SK-N-SH (cell line): Measurements from ENCODE around the gene B4GALNT4. TPM values are rescaled to one million over a fixed set of nuclear protein-coding genes. Genes with fewer than 3 reads are reported as not detected.

Experiments
- CTCF ChIA-PET: fragments of 300-600, 350-600 bp; formaldehyde crosslinking; extraction: SDS; loops from one replicate; lab custom pipeline; 2021; lab: Yijun Ruan, JAX
- POLR2A ChIA-PET: fragments of 350-600 bp; sonication (Branson Sonifier 250); formaldehyde crosslinking; extraction: SDS; loops from one replicate; lab custom pipeline; 2020; ENCODE audit warnings: antibody characterized with exemption, inconsistent platforms; lab: Yijun Ruan, JAX
- DNase-seq: peaks from one replicate; pipeline ENCODE4 v3.0.0; 2012
- H2AFZ ChIP-seq: fragments of 200-600 bp; sonication (generic); 2 replicates; pipeline ENCODE4 v1.8.1; 2016; ENCODE audit warnings: antibody characterized with exemption, mild to moderate bottlenecking, low read depth
- H3F3A ChIP-seq: fragments of 200-600 bp; sonication (generic); replicated peaks from 2 replicates; pipeline ENCODE3; 2016; ENCODE audit warnings: antibody characterized with exemption, mild to moderate bottlenecking; ENCODE audit not compliant: insufficient read depth
- H3K27ac ChIP-seq, 2 experiments: fragments of 200-500 bp in 1 of 2; fragments of 200-600 bp in 1 of 2; sonication (Bioruptor generic) in 1 of 2; sonication (generic), shearing (Covaris generic) in 1 of 2; 2 replicates each; pipeline versions ENCODE4 v1.5.1 to v1.6.1; 2014 to 2016; ENCODE audit warnings: low read depth in 2 of 2, inconsistent platforms in 1 of 2, low read length in 1 of 2, mild to moderate bottlenecking in 1 of 2, mixed read lengths in 1 of 2
- H3K27me3 ChIP-seq: fragments of 200-600 bp; sonication (generic), shearing (Covaris generic); 2 replicates; pipeline ENCODE4 v1.6.1; 2016; ENCODE audit warnings: mixed run types; ENCODE audit not compliant: insufficient read depth
- H3K36me3 ChIP-seq, 2 experiments: fragments of 200-500 bp in 1 of 2; fragments of 200-600 bp in 1 of 2; sonication (Bioruptor generic) in 1 of 2; sonication (generic) in 1 of 2; replicated peaks in 1 of 2; 2 replicates each; pipeline versions ENCODE3 to v1.5.1; 2014 to 2016; ENCODE audit warnings: low read length in 1 of 2, mild to moderate bottlenecking in 1 of 2; ENCODE audit not compliant: insufficient read depth in 2 of 2, control insufficient read depth in 1 of 2
- H3K4me1 ChIP-seq, 2 experiments: fragments of 200-500 bp in 1 of 2; fragments of 200-600 bp in 1 of 2; sonication (Bioruptor generic) in 1 of 2; sonication (generic), shearing (Covaris generic) in 1 of 2; 2 replicates each; pipeline versions ENCODE4 v1.5.1 to v1.6.1; 2014 to 2016; ENCODE audit warnings: low read depth in 1 of 2, low read length in 1 of 2, mixed run types in 1 of 2; ENCODE audit not compliant: insufficient read depth in 2 of 2, control insufficient read depth in 1 of 2
- H3K4me2 ChIP-seq: fragments of 200-600 bp; sonication (generic), shearing (Covaris generic); 2 replicates; pipeline ENCODE4 v1.6.1; 2017; ENCODE audit warnings: mixed run types
- H3K4me3 ChIP-seq, 2 experiments: fragments of 200-500 bp in 1 of 2; fragments of 200-600 bp in 1 of 2; sonication (Bioruptor generic) in 1 of 2; sonication (generic), shearing (Covaris generic) in 1 of 2; 2 replicates each; pipeline versions ENCODE4 v1.5.1 to v1.8.1; 2014 to 2016; ENCODE audit warnings: low read depth in 2 of 2, inconsistent platforms in 1 of 2, low read length in 1 of 2, mild to moderate bottlenecking in 1 of 2, mixed read lengths in 1 of 2, moderate library complexity in 1 of 2
- H3K79me2 ChIP-seq: fragments of 200-600 bp; sonication (generic); 2 replicates; pipeline ENCODE4 v1.8.1; 2017; ENCODE audit warnings: mild to moderate bottlenecking; ENCODE audit not compliant: insufficient read depth
- H3K9ac ChIP-seq: fragments of 200-600 bp; sonication (generic); 2 replicates; pipeline ENCODE4 v1.6.1; 2017; ENCODE audit warnings: mixed run types
- H3K9me2 ChIP-seq: fragments of 200-600 bp; sonication (generic); 2 replicates; pipeline ENCODE4 v1.6.1; 2017; ENCODE audit warnings: mixed run types
- H3K9me3 ChIP-seq: fragments of 200-600 bp; sonication (generic); 2 replicates; pipeline ENCODE4 v1.6.1; 2017; ENCODE audit warnings: mixed run types, mild to moderate bottlenecking, moderate library complexity
- H4K20me1 ChIP-seq: fragments of 200-600 bp; sonication (generic); 2 replicates; pipeline ENCODE4 v1.6.1; 2017; ENCODE audit warnings: mild to moderate bottlenecking, mixed run types; ENCODE audit not compliant: insufficient read depth
- CHD2 ChIP-seq: fragments of 150-350 bp; IDR thresholded peaks from 2 replicates; pipeline ENCODE4 v1.6.1; 2018; ENCODE audit warnings: low read length; ENCODE audit not compliant: partially characterized antibody
- ELF1 ChIP-seq: IDR thresholded peaks from 2 replicates; pipeline ENCODE4 v1.4.0; 2012
- FOXM1 ChIP-seq: IDR thresholded peaks from 2 replicates; pipeline ENCODE4 v1.4.0; 2012; ENCODE audit warnings: low read depth, mild to moderate bottlenecking
- GATA2 ChIP-seq: sonication (generic); formaldehyde crosslinking; IDR thresholded peaks from 2 replicates; pipeline ENCODE4 v1.5.0; 2020; ENCODE audit warnings: mild to moderate bottlenecking, missing genetic modification reagents
- JUND ChIP-seq: IDR thresholded peaks from 2 replicates; pipeline ENCODE4 v1.4.0; 2012
- MEF2A ChIP-seq: IDR thresholded peaks from 2 replicates; pipeline ENCODE4 v1.4.0; 2012; ENCODE audit warnings: low read depth, borderline replicate concordance
- NFIC ChIP-seq: IDR thresholded peaks from 2 replicates; pipeline ENCODE4 v1.4.0; 2012; ENCODE audit warnings: borderline replicate concordance
- NRF1 ChIP-seq: IDR thresholded peaks from 2 replicates; pipeline ENCODE4 v1.6.1; 2012; ENCODE audit warnings: low read depth, mild to moderate bottlenecking, low read length
- RXRA ChIP-seq: IDR thresholded peaks from 2 replicates; pipeline ENCODE4 v1.4.0; 2012; ENCODE audit warnings: low read depth, mild to moderate bottlenecking, borderline replicate concordance
- SMC3 ChIP-seq: IDR thresholded peaks from 2 replicates; pipeline ENCODE4 v1.6.1; 2012; ENCODE audit warnings: low read depth, low read length, improper control_type of control experiment
- TCF12 ChIP-seq: IDR thresholded peaks from 2 replicates; pipeline ENCODE4 v1.4.0; 2012
- WGBS: methylation state at CpG from one replicate; pipeline ENCODE4 v1.1.6; 2017; ENCODE audit warnings: low lambda C conversion rate; 5-methylcytosine and 5-hydroxymethylcytosine counted together
- polyA plus RNA-seq, 3 experiments: library from polyadenylated mRNA; depleted of rRNA; stranded (reverse); fragments of >200 nt; gene quantifications; 2 replicates each; pipeline ENCODE4 v1.2.3, GENCODE V29; 2012
- TF ChIP-seq, protein P1 (sequence below): IDR thresholded peaks from 2 replicates; pipeline ENCODE4 v1.4.0; 2012; ENCODE audit warnings: low read depth, borderline replicate concordance
- TF ChIP-seq, protein P2 (sequence below): IDR thresholded peaks from 2 replicates; pipeline ENCODE4 v1.4.0; 2012; ENCODE audit warnings: low read depth, borderline replicate concordance
- TF ChIP-seq, protein P3 (sequence below): fragments of 150-350 bp; IDR thresholded peaks from 2 replicates; pipeline ENCODE4 v1.6.1; 2016; ENCODE audit warnings: mild to moderate bottlenecking, low read depth, low read length

B4GALNT4 gene
- polyA plus RNA-seq, 1 of the 3 experiments (the other 2 are of a cell fraction), result 66.7 TPM

DNA sequence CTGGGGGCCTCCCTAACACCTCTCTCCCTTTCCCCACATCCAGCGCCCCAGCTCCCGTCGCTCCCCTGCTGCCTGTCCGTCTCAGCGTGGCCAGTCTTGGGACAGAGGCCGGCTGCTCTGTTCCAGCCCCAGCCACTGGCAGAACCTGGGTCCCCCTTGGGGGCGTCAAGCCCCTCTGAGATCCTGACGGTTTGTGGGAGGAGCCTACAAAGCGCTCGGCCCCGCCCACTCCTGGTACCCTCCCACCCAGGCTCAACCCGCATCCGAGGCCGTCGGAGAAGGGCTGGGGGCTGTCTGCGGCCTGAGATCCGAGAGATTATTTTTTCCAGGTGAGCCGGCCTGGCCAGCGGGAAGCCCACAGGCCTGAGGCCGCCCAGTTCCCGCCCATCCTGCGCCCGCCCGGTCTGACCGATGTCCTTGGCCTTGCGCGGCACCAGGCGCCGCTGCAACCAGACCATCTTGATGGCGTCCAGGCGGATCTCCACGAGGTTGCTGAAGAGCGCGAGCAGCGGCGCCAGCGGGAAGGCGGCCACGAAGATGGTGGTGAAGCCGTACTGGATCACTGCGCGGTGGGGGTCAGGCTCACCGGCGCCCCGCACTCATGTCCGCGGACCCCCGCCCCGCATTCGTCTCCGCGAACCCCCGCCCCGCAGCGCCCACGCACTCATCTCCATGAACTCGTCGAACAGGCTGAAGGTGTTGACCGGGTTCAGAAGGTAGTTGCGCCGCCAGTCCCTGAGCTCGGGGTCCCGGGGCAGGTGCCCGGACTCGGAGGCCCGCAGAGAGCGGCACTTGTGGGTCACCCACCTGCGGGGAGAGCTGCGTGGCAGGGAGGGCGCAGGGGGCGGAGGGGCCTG, 51.0 kb downstream of the B4GALNT4 start:
- no peaks in the 10 kb centered on the region for H3K36me3 ChIP-seq

GRCh38 chr11:420911-421321, 51.6 kb downstream of the B4GALNT4 start:
- ChIA-PET CTCF (no interaction called here), POLR2A (no interaction called here)
- Histone ChIP-seq H3K27ac (no peak overlapping the region), H3K4me2 (no peak overlapping the region), H3K4me3 (no peak overlapping the region), H3K79me2 (no peaks in the 10 kb centered on the region), H4K20me1 (no peaks in the 10 kb centered on the region), H2AFZ (no peak overlapping the region), H3K9me2 (no peaks in the 10 kb centered on the region), H3K9ac (no peak overlapping the region), H3K9me3 (no peaks in the 10 kb centered on the region), H3K27me3 (peaks cover 25% of the 10 kb centered on the region), H3K4me1 (peaks cover 0 to 7% of the 10 kb centered on the region in 2 experiments; a peak in 1 of 4 replicates), H3K36me3 (no peaks in the 10 kb centered on the region), H3F3A (no peaks in the 10 kb centered on the region)
- DNase-seq, result no peak
- 85% methylated on average over 14 of the region's 21 CpGs for WGBS
- TF ChIP-seq, protein P1, sequence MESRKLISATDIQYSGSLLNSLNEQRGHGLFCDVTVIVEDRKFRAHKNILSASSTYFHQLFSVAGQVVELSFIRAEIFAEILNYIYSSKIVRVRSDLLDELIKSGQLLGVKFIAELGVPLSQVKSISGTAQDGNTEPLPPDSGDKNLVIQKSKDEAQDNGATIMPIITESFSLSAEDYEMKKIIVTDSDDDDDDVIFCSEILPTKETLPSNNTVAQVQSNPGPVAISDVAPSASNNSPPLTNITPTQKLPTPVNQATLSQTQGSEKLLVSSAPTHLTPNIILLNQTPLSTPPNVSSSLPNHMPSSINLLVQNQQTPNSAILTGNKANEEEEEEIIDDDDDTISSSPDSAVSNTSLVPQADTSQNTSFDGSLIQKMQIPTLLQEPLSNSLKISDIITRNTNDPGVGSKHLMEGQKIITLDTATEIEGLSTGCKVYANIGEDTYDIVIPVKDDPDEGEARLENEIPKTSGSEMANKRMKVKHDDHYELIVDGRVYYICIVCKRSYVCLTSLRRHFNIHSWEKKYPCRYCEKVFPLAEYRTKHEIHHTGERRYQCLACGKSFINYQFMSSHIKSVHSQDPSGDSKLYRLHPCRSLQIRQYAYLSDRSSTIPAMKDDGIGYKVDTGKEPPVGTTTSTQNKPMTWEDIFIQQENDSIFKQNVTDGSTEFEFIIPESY, result no peak
- TF ChIP-seq CHD2 (no peak), RXRA (no peak), SMC3 (no peak), NFIC (no peak), JUND (no peak), TCF12 (no peak), GATA2 (no peak), ELF1 (no peak), NRF1 (no peak)
- TF ChIP-seq, protein P2, sequence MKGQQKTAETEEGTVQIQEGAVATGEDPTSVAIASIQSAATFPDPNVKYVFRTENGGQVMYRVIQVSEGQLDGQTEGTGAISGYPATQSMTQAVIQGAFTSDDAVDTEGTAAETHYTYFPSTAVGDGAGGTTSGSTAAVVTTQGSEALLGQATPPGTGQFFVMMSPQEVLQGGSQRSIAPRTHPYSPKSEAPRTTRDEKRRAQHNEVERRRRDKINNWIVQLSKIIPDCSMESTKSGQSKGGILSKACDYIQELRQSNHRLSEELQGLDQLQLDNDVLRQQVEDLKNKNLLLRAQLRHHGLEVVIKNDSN, result no peak
- TF ChIP-seq, protein P3, sequence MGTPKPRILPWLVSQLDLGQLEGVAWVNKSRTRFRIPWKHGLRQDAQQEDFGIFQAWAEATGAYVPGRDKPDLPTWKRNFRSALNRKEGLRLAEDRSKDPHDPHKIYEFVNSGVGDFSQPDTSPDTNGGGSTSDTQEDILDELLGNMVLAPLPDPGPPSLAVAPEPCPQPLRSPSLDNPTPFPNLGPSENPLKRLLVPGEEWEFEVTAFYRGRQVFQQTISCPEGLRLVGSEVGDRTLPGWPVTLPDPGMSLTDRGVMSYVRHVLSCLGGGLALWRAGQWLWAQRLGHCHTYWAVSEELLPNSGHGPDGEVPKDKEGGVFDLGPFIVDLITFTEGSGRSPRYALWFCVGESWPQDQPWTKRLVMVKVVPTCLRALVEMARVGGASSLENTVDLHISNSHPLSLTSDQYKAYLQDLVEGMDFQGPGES, result no peak

More for the DNA sequence above, 51.0 kb downstream of the B4GALNT4 start:
- peaks cover 0 to 7% of the 10 kb centered on the region in 2 experiments; a peak in 1 of 4 replicates for H3K4me1 ChIP-seq
- no peaks in the 10 kb centered on the region for H4K20me1 ChIP-seq
- no peak for TF ChIP-seq MEF2A
- TF ChIP-seq, protein P3, result no peak
- no peak for TF ChIP-seq FOXM1
- WGBS, result 87% methylated on average over 51 of the region's 71 CpGs
- no peak for DNase-seq
- no peaks in the 10 kb centered on the region for H3K9me3 ChIP-seq
- no peak overlapping the region for H3K27ac ChIP-seq
- H2AFZ ChIP-seq, result no peak overlapping the region
- ChIA-PET CTCF (no interaction called here), POLR2A (no interaction called here)
- H3K4me3 ChIP-seq, result no peak overlapping the region
- no peaks in the 10 kb centered on the region for H3F3A ChIP-seq
- H3K79me2 ChIP-seq, result no peaks in the 10 kb centered on the region
- H3K4me2 ChIP-seq, result no peak overlapping the region
- H3K9ac ChIP-seq, result no peak overlapping the region
- H3K27me3 ChIP-seq, result peaks cover 27% of the 10 kb centered on the region
- H3K9me2 ChIP-seq, result no peaks in the 10 kb centered on the region
